DMS53 (cell line): ENCODE measurements around the gene EPG5.

Experiments used
- DNase-seq: peaks from one replicate; lab custom pipeline; 2025; lab: John Stamatoyannopoulos, UW

Gene EPG5

DNA sequence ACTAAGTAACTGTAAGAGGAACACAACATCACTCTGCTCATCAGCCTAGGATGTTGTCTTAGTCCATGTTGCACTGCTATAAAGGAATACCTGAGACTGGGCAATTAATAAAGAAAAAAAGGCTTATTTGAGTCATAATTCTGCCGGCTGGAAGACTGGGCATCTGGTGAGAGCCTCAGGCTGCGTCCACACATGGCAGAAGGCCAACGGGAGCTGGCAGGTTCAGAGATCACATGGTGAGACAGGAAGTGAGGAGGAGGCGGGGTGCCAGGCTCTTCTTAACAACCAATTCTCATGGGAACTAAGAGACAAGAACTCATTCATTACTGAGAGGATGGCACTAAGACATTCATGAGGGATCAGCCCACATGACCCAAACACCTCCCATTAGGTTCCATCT lies 46.8 kb downstream of the EPG5 start:
- peak; percentile 93 for DNase-seq

DNA sequence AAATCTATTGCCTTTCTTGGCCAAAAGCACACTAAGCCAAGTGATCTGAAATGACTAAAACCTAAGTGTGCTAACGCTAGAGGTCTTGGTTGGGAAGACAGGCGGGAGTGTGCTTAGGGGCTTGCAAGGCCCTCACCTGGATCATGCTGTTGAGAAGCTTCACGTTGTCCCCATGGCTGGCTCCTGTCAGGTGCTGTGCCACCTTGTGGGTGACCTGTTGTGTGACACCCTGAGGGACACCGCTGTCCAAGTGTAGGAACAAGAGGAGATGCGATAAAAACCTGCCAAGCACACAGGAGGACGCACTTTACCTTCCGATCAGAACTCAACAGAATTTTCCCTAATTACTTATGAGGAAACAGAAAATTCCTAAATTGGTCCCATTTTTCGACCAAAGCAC lies 50.8 kb downstream of the EPG5 start:
- peak; percentile 49 for DNase-seq

DNA sequence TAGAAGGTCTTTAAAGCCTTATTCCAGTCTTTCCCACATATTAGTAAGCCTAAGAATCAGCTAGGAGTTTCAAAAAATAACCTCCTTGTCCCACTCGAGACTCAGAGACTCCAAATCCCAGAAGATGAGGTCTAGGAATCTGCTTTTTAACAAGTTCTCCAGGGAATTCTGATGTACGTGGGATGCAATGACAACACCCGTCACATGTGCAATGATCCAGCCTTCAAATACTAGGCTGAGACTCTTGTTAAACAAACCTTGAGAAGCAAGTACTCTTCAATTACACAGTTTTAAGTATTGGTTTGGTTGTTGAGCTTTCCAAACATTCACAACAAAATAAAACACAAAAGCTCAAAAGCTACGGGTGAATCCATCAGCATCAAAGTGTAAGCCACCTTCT lies 53.9 kb downstream of the EPG5 start:
- no peak for DNase-seq

DNA sequence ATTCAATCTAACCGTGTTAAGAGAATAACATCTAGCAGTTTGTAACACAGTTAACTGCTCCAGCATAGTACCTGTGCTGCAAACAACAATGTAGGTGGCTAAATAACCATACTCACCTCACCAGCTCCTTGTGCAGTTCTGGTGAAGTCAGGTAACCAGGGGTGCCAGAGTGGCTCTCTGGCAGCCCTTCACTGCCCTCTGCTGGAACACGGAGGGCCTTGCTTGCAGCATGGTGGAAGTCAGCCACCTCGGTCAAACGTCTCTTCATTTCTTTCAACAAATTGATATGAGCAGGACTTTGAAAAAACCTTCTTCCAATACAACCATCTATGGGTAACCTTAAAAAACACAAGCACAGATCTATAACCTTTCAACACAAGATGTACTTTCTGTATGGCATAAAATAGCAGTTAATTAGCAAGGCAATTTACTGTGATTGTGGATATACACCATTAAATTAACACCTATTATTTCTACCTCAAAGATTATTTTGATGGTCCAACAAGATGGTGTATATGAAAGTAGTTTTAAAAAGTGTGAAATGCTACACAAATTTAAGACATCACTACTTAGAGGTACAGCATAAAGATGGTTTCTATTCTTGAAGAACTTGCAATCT lies 56.6 kb downstream of the EPG5 start:
- peak; percentile 82 for DNase-seq

- no peak for DNase-seq
Observed at GRCh38 chr18:45901654-45902210, 65.4 kb downstream of the EPG5 start.

DNA sequence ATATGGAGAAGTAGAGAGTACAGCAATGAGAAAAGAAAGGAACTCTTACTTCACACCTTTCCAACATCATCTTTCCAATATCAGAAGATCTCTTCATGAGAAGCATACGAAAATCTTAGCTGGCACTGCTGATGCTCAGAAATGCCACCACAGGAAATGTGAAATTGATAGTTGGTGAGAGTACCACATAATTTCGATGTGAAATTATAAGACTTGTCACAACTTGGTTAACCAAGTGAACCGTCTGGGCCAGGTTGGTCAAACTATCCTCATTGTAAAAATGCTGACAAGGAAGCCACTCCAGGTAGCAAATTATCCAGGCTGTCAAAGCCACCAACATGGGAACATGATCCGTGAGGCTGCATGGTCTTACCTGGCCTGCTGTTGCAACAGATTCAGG lies 66.5 kb downstream of the EPG5 start:
- no peak for DNase-seq

DNA sequence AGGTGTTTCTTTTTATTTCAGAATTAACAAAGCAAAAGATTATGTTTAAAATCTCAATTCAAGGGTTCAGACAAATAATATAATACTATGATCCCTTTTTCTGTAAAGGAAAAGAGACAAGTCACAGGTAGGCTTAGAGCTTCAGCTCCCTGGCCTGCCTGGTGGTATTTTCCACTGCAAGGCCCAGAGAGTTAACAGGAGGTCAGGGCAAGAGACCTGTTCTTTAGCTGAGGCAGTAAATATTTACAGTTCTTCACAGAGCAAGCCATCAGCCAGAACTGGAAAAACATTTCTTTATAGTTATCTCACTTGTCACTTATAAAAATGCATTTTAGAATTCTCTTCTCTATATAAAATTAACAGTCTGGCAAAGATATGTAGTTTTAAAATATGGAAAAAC lies 70.1 kb downstream of the EPG5 start:
- no peak for DNase-seq

GRCh38 chr18:45896452-45896851 lies 70.7 kb downstream of the EPG5 start:
- no peak for DNase-seq

DNA sequence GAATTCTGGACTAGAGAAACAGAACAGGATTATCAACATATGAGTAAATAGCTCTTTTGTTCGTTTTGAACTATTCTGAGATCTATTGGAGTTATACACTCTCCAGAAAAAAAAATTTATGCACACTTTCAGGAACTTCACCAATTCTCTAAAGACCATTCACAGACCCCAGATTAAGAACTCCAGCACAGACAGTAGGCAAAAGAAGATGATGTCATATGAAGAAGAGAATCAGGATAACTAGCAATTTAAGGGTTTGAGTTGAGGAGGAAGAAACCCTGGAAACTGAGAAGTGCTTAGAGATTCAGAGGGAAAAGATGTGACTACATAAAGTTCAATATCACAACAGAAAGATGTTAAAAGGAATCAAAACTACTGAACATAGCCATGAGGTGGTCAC lies 71.8 kb downstream of the EPG5 start:
- no peak for DNase-seq

DNA sequence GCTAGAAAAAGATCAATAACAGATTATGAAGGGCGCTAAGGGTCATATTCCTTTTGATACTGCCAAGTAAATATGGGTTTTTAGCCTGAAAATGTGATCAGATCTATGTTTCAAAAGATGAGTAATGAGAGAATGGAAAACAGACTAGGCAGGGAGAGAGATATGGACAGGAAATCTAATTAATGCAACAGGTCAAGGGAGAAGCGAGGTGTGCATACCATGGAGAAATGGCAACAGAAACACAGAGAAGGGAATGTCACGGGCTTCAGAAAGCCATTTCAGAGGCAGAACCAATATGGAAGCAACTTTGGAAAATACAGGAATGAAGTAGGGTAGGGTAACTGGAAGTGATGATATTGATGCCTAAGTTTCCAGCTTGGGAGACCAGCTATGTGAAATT lies 72.3 kb downstream of the EPG5 start:
- no peak for DNase-seq

DNA sequence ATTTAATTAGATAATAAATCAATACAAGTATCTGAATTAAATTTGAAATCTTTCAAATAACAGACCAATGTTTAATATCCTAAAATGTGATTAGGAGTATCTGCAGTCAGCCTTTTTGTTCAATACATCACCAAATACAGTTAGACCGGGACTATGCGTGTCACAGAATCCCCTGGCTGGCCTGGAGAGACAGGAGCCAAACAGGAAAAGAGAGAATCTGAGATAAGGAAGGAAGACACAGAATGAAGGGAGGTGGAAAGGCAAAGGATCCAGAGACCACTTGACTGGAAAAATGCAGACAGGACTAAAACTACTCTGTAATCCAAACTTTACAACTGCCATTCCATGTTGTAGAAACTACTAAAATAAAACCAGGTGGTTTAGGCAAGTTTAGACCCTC lies 75.3 kb downstream of the EPG5 start:
- no peak for DNase-seq

DNA sequence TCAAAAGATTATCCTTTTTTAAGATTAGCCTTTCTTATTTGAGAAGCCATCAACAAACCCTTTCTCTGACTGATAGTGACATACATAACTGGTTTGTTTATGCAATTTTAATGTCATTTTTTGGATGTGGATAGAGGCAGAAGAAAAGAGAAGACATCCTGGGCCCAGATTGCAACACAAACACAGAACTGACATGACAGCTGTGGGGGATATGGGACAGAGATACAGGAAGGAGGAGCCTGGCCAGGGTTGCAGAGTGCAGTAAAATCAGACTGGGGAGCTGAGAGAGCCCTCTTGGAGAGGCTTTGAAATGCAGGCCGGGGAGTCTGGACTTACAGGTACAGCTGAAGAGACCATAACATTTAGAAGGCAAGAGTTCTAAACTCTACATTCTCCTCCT lies 76.5 kb downstream of the EPG5 start:
- DNase-seq, result no peak

- DNase-seq, result no peak
Observed at GRCh38 chr18:45889419-45890064, 77.6 kb downstream of the EPG5 start.

- no peak for DNase-seq
Observed at GRCh38 chr18:45887585-45887984, 79.5 kb downstream of the EPG5 start.

DNA sequence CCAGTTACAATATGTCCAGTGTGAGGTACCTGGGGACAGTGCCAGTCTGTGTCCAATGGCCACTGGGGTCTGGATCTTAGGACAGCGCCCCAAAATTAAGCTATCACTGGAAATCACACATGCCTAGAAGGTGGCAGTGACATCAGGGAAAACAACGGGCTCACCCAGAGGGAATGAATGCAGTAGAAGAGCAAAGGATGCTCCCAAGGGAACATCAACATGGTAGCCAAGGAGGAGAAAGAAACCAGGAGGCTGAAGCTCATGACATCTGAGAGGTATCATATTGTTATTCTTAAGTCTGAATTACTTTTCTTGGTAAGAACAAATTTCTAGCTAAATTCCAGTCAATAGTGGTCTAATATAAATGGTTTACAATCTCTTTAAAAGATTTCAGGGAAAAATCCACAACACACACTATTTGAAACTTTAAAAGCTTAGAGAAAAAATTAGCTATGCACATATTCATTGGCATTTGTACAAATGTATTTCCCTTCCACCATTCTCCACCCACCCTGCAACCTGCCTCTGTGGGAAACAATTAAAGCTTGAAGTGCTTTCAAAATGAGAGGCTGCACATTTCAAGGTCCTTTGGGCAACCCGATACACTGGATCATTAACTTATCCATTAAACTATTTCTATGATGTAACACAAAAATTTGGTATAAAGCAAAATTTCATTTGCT lies 86.1 kb downstream of the EPG5 start:
- no peak for DNase-seq

GRCh38 chr18:45879681-45880655 lies 87.2 kb downstream of the EPG5 start:
- peak; percentile 85 for DNase-seq

GRCh38 chr18:45877403-45877802 lies 89.7 kb downstream of the EPG5 start:
- DNase-seq, result no peak

DNA sequence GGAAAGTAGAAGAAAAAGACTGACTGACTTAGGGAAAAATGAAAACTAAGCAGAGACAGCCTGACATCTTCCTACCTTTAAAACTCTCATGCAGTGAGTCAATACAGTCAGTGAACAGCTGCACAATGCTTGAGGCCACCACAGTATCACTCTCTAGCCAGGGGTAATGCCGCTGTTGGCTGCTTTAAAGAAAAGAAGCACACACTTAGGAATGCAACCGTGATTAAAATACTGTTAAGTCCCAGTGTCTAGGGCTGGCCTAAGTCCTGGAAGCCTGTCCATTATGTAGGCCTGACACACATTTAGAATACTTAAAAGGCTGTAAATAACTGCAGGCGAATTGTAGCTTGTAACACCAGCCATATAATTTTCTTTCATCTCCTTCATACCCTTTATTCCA lies 91.0 kb downstream of the EPG5 start:
- DNase-seq, result no peak

DNA sequence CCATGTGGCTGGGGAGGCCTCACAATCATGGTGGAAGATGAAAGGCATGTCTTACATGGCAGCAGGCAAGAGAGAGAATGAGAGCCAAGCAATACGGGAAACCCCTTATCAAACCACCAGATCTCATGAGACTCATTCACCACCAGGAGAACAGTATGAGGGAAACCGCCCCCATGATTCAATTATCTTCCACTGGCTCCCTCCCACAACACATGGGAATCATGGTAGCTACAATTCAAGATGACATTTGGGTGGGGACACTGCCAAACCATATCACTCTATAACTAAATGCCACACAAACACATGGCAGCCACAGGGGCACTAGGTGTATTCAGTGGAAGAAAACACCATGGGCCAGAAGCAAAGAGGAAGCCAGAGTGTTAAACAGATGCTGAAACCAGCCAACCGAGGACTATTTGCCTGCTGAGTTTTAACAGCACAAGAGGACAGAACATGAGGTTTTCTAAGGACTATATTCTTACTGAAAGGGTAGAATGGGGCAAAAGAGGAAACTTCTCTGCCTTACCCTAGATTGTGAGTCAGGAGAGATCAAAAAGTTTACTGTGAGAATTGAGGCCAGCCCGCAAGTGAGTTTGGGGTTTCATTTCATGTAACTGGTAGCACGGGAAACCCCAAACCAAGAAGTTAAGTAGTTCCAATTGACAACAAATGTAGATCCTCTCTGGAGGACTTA lies 92.5 kb downstream of the EPG5 start:
- no peak for DNase-seq

- DNase-seq, result no peak
Observed at GRCh38 chr18:45871431-45872084, 95.6 kb downstream of the EPG5 start.

- no peak for DNase-seq
Observed at GRCh38 chr18:45870419-45870818, 96.7 kb downstream of the EPG5 start.
